CD4-positive, alpha-beta T cell treated with Interleukin-21 for 1 hour (primary cell): ENCODE measurements around the gene RASA4.
"Not testable (repeated sequence)": the region's sequence is repeated elsewhere in the genome, so short reads cannot be mapped to it uniquely, and the experiment has no call there.

Experiments used
- DNase-seq: peaks from one replicate; pipeline ENCODE4 v3.0.0-alpha.2; 2020

RASA4 gene

DNA sequence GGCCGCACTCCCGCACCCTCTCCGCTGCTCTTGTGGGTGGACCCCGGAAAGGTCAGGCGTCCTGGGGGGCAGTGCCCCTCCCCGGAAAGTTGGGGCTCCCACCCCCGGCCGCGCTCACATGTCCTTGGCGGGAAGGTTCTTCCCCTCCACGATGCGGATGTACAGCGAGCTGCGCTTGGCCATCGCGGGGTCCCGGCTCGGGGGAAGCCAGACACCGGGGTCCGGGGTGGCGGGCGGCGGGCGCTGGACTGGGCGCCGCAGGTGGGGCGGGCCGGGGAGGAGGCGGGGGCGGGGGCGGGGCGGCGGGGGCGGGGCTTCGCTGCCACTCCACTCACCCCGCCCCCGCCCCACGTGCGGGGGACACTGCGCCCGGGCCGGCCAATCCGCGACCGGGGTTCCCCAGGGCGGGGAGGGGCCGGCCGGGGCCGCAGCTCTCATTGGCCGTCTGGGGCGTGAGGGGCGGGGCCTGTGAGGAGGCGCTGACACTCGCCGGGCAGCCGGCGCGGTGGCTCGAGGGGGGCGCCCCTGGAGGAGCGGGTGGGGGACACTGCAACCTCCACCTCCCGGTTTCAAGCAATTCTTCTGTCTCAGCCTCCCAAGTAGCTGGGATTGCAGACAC lies at the start of gene RASA4:
RASA4 (minus strand) TSS at position 250 of the 619 bp plus-strand sequence; CDS start at position 183, 67 bp downstream.
- DNase-seq: peak; percentile 53

DNA sequence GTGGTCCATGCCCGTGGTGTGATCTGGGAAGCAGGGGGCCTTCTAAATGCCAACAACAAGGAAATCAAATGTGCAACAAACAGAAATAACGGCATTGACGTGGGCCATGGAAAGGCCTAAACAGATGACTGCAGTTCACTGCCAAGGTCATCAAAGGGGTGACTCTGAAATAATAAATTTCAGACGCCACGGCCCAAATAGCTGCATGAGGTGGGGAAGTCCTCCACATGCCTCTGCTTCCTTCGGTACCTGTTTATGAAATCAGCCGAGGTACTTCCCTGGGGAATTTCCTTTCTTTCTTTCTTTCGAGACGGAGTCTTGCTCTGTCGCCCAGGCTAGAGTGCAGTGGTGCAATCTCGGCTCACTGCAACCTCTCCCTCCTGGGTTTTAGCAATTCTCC lies 48.2 kb upstream of the RASA4 start:
- DNase-seq: not testable (repeated sequence)

DNA sequence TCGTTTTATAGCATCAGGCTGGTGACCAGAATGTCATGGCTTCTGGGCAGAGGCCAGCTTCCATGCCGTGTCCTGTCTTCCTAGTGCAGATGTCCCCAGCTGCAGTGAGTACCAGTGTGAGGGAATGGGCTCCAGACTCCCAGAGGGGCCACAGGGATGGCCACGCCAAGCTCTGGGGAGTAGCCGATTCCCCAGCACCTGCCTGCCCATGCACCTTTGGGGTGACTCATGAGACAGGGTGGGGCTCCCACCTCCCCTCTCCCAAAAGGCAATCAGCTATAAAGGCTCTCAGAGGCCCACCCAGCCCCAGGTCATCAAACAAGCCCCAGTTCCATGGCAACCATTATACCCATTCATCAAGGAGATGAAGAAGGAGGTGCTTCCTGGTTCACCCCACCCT lies 33.4 kb upstream of the RASA4 start, which contains the start of gene SPDYE2B:
SPDYE2B (plus strand) TSS at position 396 of the 400 bp plus-strand sequence. CDS start 2,030 bp downstream, outside the sequence.
- not testable (repeated sequence) for DNase-seq

DNA sequence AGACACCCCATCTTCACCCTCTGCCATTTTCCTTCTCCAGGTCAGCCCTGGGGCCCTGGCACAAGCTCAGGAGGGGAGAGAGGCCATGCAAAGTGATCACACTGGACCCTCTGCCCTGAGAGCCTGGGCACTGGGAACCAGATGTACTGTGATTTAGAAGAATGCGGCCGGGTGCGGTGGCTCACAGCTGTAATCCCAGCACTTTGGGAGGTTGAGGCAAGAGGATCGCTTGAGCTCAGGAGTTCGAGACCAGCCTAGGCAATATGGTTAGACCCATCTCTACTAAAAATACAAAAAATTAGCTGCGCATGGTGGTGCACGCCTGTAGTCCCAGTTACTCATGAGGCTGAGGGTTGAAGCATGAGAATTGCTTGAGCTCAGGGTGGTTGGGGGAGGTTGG lies 31.3 kb upstream of the RASA4 start:
- not testable (repeated sequence) for DNase-seq

DNA sequence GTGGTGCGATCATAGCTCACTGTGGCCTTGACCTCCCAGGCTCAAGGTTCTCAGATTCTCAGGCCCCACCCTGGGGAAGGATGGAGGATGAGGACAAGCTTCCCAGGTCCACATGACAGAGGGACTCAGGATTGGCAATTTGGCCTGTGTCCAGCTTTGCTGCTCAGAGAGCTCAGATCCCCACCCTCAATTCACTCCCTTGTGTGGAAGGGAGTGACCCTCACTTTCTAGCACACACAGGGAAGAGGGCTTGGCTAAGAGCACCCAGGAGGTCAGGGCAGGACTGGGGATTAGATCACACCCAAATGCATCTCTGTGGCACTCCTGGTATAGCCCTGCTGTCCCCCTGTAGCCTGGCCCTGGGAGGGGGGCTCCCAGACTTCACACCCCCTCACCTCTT lies 26.8 kb upstream of the RASA4 start:
- DNase-seq: not testable (repeated sequence)

DNA sequence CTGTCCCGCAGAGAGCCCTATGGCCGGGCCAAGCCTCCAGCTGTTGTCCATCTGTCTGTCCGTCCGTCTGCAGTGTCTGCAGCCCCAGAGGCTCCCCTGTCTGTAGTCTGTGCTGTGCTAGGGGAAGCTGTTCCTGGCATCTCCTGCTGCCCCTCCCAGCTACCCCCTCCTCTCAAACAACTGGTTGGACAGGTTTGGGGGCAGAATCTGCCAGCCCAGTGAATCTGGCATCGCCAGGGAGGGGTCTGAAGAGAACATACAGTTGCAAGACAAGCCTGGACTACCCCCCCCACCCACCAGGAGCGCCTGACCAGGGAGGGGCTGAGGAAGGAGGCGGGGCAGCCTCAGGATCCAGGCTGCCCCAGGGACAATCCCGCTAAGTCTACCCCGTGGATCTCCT lies 26.1 kb upstream of the RASA4 start, which contains the start of gene UPK3BL1:
UPK3BL1 (minus strand) TSS at position 101 of the 400 bp plus-strand sequence; CDS start at position 51, 50 bp downstream.
- DNase-seq: not testable (repeated sequence)

DNA sequence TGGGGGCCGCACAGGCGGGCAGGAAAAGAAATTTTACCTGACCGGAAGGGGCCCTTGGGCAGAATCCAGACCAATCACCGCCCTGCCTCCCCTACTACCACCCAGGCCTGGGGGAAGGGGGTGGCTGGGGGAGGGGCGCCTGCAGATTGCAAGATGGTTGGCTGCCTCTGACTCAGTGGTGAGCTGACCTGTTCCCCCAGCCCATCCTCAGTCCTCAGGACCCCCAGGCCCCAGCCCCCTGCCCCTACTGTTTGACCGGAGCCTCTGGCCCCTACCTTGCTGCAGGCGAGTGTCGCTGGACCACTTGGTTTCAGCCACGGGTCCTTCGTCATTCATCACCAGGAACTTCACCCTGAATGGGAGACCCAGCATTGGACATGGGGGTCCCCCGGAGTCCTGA lies 22.3 kb upstream of the RASA4 start:
- not testable (repeated sequence) for DNase-seq

DNA sequence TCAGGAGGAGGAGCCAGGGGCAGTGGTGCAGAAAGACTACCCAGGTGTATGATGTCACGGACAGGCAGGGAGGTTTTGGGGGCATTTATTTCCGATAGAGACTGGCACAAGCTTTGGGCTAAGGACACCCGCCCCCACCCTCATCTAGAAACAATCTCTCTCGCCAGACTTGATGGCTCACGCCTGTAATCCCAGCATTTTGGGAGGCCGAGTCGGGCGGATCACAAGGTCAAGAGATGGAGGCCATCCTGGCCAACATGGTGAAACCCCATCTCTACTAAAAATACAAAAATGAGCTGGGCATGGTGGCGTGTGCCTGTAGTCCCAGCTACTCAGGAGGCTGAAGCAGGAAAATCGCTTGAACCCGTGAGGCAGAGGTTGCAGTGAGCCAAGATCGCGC lies 20.4 kb upstream of the RASA4 start:
- DNase-seq: not testable (repeated sequence)

DNA sequence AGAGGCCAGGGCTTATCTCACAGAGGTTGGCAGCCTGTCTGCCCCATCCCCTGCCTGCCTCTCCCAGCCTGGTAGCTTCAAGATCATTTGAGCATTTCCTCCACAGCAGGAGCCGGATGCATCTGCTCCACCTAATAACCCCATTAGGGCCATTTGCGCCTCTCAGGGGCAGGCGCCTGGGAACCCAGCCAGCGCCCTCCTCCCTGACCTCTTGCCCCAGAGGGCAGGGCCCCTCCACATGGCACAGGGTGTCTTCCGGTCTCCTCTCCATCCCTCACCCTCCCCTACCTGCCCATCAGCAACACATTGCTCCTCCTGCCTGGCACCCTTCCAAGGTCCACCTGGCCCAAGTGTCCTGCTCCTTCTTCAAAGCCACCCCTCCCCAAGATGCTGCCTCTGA lies 18.8 kb upstream of the RASA4 start:
- DNase-seq: not testable (repeated sequence)

DNA sequence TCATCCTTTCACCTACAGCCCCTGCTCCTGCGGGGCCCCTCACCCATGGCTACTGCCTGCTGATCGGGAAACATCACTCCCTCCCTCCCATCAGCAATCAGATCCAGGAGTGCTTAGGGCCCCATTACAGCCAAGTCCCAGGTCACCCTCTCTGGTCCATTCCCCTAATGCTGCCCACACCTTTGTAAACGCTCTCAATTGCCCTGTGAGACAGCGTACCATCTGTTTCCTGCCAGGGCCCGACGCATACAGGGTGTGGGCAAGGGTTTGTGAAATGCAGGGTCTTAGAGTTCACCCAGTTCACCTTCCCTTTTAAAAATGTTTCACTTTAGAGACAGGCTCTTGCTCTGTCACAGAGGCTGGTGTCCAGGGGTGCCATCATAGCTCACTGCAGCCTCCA lies 17.7 kb upstream of the RASA4 start:
- not testable (repeated sequence) for DNase-seq

DNA sequence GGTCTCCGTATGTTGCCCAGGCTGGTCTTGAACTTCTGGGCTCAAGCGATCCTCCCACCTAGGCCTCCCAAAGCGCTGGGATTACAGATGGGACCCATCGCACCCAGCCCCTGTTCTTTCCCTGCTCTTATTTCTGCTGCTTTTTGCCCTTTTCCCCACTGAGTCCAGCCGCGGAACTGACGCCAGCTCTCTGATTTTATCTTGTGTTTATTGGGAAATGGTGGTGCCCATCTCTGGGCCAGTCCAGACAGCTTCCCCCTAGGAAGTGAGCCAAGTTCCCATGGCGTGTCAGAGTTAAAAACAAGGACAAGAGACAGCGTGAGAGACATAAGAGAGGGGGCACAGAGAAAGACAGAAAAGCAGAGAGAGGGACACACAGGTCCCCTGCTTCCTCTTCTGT lies 14.1 kb upstream of the RASA4 start:
- not testable (repeated sequence) for DNase-seq

DNA sequence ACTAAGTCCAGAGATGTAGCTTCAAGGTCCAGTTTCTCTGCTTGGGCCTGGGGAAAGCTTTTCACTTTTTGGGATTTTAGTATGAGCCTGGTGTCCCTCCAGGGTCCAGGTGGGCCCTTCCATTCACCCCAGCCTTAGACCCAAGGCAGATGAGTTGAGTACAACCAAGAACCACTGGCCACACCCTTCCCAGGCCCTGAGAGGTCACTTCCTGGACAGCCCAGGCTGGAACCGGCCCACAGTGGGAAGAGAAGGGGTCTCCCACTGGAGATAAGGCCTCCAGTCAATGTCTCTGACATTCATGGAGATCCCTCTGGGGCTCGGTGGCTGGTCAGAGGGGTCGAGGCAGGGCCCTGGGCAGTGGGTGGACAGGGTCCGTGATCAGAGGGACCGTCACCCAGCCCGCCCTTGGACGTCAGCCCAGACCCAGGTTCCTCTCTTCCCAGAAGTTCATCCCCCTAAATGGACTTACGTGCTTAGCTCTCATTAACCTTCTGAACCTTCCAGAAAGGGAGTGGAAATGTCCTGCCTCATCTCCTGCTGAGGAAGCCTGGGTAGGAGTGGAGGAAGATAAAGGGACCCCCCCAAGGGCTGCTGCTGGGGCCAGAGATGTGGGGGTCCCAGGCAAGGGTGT lies 10.8 kb upstream of the RASA4 start:
- not testable (repeated sequence) for DNase-seq

DNA sequence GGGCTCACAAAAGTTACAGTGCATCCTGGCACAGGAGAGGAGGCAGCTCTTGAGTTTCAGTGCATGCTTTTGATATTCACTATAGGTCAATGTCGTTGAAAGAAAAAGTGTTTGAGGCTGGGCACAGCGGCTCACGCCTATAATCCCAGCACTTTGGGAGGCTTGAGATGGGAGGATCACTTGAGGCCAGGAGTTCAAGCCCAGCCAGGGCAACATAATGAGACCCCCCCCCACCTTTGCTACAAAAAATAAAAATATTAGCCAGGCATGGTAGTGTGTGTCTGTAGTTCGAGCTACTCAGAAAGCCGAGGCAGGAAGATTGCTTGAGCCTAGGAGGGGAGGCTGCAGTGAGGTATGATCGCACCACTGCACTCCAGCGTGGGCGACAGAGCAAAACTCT lies 1.6 kb upstream of the RASA4 start:
- DNase-seq: not testable (repeated sequence)

DNA sequence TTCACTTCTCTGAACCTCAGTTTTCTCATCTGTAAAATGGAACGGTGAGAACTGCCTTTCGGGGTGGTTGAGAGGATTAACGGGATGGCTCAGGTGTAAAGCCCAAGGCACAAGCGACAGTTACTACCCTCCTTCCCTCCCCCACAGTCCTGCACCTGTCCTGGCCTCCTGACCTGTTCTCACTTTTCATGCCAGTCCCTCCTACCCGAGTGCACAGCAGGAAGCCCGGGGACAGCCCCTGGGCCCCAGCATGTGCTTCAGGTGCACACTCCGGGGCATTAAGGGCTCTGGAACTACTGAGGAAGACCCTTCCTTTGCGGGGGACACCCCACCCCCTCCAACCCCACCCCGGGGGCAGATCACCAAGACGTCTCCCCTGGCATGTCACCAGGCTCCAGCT lies 626 bp downstream of the RASA4 start:
- DNase-seq: not testable (repeated sequence)

DNA sequence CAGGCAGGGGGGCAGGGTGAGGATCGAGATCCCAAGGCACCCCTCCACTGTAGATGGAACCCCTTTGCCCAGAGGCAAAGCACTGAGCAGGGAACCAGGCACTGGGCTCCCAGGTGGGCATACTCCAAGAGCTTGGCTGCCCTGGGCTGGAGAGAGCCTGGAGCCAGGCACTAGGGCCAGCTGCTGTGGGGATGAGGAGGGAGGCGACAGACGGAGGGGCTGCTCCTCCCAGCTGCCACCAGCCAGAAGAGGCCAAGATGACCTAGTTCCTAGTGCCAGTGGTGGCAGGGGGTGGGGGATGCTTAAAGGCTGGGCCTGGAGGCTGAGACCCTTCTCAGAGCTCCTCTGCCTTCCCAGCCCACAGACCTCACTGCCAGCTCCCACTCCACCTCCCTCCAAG lies 1.7 kb downstream of the RASA4 start:
- not testable (repeated sequence) for DNase-seq

DNA sequence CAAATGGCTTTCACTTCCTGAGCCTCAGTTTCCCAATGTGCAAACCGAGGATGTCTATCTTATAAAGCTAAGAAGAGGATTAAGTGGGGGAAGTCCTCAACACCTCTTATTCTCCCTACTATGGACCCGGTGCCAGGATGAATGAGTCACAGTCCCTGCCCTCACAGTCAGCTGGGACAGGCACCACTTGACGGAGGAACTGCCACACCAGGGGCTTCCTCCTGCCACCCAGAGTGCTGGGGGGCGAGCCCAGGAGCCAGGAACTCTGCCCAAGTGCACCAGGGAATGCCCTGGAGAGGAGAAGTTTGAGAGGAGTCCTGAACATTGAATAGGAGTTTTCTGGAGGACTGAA lies 2.2 kb downstream of the RASA4 start:
- DNase-seq: not testable (repeated sequence)

DNA sequence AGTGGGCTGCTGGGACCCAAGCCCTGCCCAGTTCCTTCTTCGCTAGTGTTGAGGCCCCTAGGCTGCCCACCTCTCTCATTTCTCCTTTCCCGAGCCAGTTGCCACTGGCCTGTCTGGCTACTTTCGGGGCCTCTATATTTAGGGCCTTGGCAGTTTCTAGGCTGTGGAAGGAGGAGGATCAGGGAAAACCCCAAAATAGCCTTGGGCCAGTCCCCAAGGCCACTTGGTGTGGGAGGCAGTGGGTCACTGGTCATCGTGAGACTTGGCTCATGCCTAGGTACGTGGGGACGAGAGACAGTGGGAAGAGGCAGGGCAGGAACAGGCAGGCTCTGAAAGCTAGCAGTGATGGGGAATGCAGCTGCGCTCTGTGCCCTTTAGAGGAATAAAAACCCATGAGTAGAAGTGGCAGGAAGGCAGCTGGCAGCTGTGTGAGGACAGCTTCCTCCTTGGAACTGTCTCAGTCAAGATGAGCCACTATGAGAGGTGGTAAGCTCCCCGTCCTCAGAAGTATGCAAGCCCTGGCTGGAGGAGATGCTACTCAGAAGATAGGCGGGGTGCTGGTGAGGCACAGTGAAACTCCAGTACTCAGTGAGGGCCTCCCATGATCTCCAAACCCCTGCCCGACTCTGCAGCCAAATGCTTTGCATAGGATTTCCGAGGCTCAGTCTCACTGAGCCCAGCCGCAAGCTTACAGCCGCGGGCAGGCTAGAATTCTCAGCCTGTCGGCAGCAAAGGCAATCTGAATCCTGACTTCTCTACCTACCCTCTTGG lies 2.8 kb downstream of the RASA4 start:
- not testable (repeated sequence) for DNase-seq

DNA sequence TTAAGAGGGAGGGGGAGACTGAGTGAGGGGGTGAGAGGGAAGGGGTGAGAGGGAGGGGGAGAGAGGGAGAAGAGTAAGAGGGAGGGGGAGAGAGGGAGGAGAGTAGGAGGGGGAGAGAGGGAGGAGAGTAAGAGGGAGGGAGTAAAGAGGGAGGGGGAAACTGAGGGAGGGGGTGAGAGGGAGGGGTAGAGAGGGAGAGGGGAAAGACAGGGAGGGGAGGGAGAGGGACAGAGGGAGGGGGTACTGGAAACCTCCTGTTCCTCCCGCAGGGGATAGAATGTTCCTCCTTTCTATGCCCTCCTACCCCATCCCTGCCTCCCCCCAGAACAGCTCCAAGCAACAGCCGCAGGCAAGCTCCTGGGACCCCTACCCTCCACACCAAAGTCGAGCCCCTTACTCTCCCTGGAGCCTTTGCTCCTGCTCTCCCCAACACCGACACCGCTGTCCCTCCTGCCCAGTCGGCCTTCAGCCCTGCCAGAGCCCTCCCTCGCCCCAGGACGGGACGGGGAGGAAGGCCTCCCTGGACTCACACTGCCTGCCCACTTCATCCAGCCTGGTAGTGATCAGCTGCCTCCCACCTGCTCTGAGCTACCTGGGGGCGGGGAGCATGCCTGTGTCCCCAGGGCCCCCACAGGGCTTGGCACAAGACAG lies 4.8 kb downstream of the RASA4 start:
- not testable (repeated sequence) for DNase-seq

DNA sequence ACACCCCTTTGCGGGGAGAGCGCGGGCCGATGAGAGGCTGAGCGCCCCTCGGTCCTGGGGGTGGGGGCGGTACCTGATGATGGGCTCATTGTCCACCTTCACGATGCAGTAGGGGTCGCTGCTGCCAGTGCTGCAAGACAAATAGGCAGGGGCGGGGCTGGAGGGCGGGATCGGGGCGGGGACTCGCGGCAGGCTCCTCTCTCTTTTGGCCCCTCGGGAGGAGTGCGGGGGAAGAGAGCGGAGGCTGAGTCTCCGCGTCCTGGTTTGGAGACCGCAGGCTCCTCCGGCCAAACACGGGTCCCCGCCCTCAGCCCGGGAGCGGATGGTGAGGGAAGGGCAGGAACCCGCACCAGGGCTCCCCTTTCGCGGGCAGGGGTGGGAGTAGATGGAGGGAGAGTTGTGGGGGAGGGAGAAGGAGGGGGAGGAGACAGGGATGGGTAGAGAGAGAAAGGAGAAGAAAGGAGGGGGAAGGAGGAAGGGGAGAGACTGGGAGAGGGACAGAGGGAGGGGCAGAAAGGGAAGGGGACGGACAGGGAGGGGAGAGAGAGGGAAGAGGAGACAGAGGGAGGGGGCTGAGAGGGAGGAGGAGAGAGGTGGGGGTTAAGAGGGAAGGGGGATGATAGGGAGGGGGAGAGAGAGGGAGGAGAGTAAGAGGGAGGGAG lies 5.4 kb downstream of the RASA4 start:
- not testable (repeated sequence) for DNase-seq

DNA sequence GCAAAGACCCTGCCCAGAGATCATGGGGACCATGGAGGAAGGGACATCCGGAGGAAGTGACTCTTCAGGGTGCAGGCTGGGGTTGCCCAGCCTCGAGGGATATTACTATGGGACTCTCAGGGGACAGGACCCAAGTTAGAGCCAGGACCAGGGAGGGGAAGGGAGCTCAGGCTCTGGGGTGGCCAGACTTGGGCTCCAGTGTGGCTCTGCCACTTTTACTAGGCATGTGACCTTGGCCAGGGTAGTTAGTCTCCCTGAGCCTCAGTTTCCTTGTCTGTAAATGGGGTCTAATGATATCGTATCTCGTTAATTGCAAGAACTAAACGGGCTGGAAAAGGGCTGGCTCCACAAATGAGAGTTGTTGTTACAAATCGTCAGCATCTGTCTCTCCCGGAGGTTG lies 6.1 kb downstream of the RASA4 start:
- not testable (repeated sequence) for DNase-seq

DNA sequence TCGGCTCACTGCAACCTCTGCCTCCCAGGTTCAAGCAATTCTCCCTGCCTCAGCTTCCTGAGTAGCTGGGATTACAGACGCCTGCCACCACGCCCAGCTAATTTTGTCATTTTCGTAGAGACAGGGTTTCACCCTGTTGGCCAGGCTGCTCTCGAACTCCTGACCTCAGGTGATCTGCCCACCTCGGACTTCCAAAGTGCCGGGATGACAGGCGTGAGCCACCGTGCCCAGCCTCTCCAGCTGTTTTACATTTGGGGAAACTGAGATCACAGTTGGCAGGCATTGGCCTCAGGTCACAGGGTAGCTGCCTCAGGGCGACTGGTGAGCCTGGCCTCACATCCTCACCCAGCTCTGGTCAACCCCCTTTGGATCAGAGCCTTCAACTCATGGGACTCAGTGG lies 6.8 kb downstream of the RASA4 start:
- not testable (repeated sequence) for DNase-seq

DNA sequence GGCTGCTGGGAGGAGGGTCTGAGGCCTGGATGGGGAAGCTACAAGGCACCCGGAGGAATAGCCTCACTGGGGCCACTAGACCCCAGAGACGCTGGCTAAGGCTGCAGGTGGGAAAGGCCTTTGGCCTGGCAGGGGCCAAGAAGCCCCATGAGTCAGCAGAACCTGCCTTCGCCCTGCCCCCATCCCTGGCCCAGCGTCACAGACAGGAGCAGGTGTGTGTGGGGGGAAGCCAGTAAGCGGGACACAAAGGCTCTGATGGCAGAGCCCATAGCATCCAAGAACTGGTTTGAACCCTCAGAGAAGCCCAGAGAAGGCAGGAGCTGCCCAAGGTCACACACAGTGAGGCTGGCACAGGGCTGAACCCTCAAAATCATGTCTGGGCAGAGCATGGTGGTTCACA lies 9.7 kb downstream of the RASA4 start:
- DNase-seq: not testable (repeated sequence)
